Measurements from ENCODE around the gene PACSIN3. TPM values are rescaled to one million over a fixed set of nuclear protein-coding genes. Genes with fewer than 3 reads are reported as not detected.
"Not testable (repeated sequence)": the region's sequence is repeated elsewhere in the genome, so short reads cannot be mapped to it uniquely, and the experiment has no call there.

The PACSIN3 gene
- total RNA-seq, 1 experiment from 2014 or later, result 67.0 TPM

- CTCF ChIA-PET, result interaction anchor here (0.6 to 3.5 kb wide), 10 partner anchors 9 to 815 kb away, joined by 3 to 55 read pairs (median 8); partner anchors contain the start of genes ARFGAP2 and PACSIN3
- POLR2A ChIA-PET, result interaction anchor here (0.5 to 7.9 kb wide), 21 partner anchors 9 to 1443 kb away, joined by 3 to 199 read pairs (median 8); partner anchors contain the start of genes ACP2, ARFGAP2, CELF1 and MADD
- Mint-ChIP-seq H3K4me3 (ENCODE audit: unreplicated experiment) (peak overlapping the region; percentile 76), H3K4me1 (ENCODE audit: insufficient read depth, unreplicated experiment) (peaks cover 12% of the 10 kb centered on the region), H3K27ac (ENCODE audit: low read depth, unreplicated experiment) (peak overlapping the region; percentile 91), H3K27me3 (ENCODE audit: insufficient read depth, unreplicated experiment) (no peaks in the 10 kb centered on the region), H3K36me3 (ENCODE audit: insufficient read depth, unreplicated experiment) (peaks cover 31% of the 10 kb centered on the region), H3K9me3 (ENCODE audit: unreplicated experiment) (no peaks in the 10 kb centered on the region)
- DNase-seq (ENCODE audit: unreplicated experiment), result peak; percentile 97
- no peak for TF ChIP-seq CTCF (IDR thresholded peaks at IDR 0.05; ENCODE audit: unreplicated experiment)
- BruUV-seq (replicated peaks), result TSS peak; percentile 32
- intact Hi-C loops (cut with micrococcal nuclease), result loop anchor here (2.0 kb wide), 1 partner anchor 29 kb away; no protein-coding TSS in a partner anchor
These were observed 27.8 kb upstream of the PACSIN3 start for GRCh38 chr11:47213950-47214565.

DNA sequence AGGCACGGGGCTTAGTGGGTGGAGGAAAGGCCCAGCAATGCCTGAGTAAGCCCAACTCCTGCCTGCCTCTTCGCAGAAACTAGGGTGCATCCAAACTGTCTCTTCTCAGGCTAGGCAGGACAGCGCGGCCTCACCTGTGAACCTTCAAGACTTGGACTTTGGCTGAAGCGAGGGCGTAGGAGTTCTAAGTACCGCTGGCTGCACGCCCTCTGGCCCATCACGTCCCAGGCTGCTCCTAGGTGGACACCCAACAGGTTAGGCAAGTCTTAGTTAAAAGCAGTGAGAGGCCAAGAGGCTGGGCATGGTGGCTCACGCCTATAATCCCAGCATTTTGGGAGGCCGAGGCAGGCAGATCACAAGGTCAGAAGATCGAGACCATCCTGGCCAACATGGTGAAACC, 26.7 kb upstream of the PACSIN3 start:
- BruUV-seq (replicated peaks), result no TSS peak
- no peak for TF ChIP-seq CTCF (IDR thresholded peaks at IDR 0.05; ENCODE audit: unreplicated experiment)
- intact Hi-C loops (cut with micrococcal nuclease), result no loop called here
- no peak overlapping the region for H3K4me3 Mint-ChIP-seq (ENCODE audit: unreplicated experiment)
- H3K27ac Mint-ChIP-seq (ENCODE audit: low read depth, unreplicated experiment), result no peak overlapping the region
- H3K36me3 Mint-ChIP-seq (ENCODE audit: insufficient read depth, unreplicated experiment), result peaks cover 20% of the 10 kb centered on the region
- no peaks in the 10 kb centered on the region for H3K27me3 Mint-ChIP-seq (ENCODE audit: insufficient read depth, unreplicated experiment)
- H3K4me1 Mint-ChIP-seq (ENCODE audit: insufficient read depth, unreplicated experiment), result peaks cover 4% of the 10 kb centered on the region
- ChIA-PET POLR2A (interaction anchor here (1.9 to 4.6 kb wide), 2 partner anchors 16 to 26 kb away, joined by 8 to 199 read pairs; partner anchors contain the start of gene PACSIN3), CTCF (no interaction called here)
- DNase-seq (ENCODE audit: unreplicated experiment), result no peak
- no peaks in the 10 kb centered on the region for H3K9me3 Mint-ChIP-seq (ENCODE audit: unreplicated experiment)

- no peak overlapping the region for H3K27ac Mint-ChIP-seq (ENCODE audit: low read depth, unreplicated experiment)
- no peak overlapping the region for H3K4me3 Mint-ChIP-seq (ENCODE audit: unreplicated experiment)
- H3K27me3 Mint-ChIP-seq (ENCODE audit: insufficient read depth, unreplicated experiment), result no peaks in the 10 kb centered on the region
- H3K36me3 Mint-ChIP-seq (ENCODE audit: insufficient read depth, unreplicated experiment), result no peaks in the 10 kb centered on the region
- ChIA-PET CTCF (interaction anchor here (0.5 to 0.8 kb wide), 3 partner anchors 13 to 46 kb away, joined by 3 to 5 read pairs (median 3); no protein-coding TSS in a partner anchor), POLR2A (interaction anchor here (0.8 kb wide), 2 partner anchors 15 to 19 kb away, joined by 3 read pairs; no protein-coding TSS in a partner anchor)
- no peak for DNase-seq (ENCODE audit: unreplicated experiment)
- no peaks in the 10 kb centered on the region for H3K9me3 Mint-ChIP-seq (ENCODE audit: unreplicated experiment)
- intact Hi-C loops (cut with micrococcal nuclease), result no loop called here
- peaks cover 9% of the 10 kb centered on the region for H3K4me1 Mint-ChIP-seq (ENCODE audit: insufficient read depth, unreplicated experiment)
- no peak for TF ChIP-seq CTCF (IDR thresholded peaks at IDR 0.05; ENCODE audit: unreplicated experiment)
- no TSS peak for BruUV-seq (replicated peaks)
These were observed 22.4 kb upstream of the PACSIN3 start for GRCh38 chr11:47208628-47209027.

- H3K36me3 Mint-ChIP-seq (ENCODE audit: insufficient read depth, unreplicated experiment); DNase-seq (ENCODE audit: unreplicated experiment); H3K4me1 Mint-ChIP-seq (ENCODE audit: insufficient read depth, unreplicated experiment); H3K27ac Mint-ChIP-seq (ENCODE audit: low read depth, unreplicated experiment); BruUV-seq (replicated peaks); H3K9me3 Mint-ChIP-seq (ENCODE audit: unreplicated experiment); H3K4me3 Mint-ChIP-seq (ENCODE audit: unreplicated experiment); H3K27me3 Mint-ChIP-seq (ENCODE audit: insufficient read depth, unreplicated experiment); intact Hi-C loops (cut with micrococcal nuclease): not testable (repeated sequence)
- ChIA-PET CTCF (interaction anchor here (0.8 kb wide), 1 partner anchor 23 kb away, joined by 5 read pairs; no protein-coding TSS in a partner anchor), POLR2A (interaction anchor here (0.8 to 1.7 kb wide), 3 partner anchors 14 to 18 kb away, joined by 3 to 5 read pairs (median 5); no protein-coding TSS in a partner anchor)
These were observed 21.8 kb upstream of the PACSIN3 start for GRCh38 chr11:47208008-47208552.

Data from MCF 10A (cell line).